GM18867 (cell line): Measurements from ENCODE around the gene PTS.
A peak's percentile ranks its signal among the peaks of the same experiment; 100 is the strongest.

Experiments
- ATAC-seq: cut with Tn5 transposase; IDR thresholded peaks from one replicate; pipeline ENCODE4 v1.9.1; 2021; ENCODE audit warnings: mild to moderate bottlenecking, moderate library complexity; ENCODE audit not compliant: unreplicated experiment

PTS gene

DNA sequence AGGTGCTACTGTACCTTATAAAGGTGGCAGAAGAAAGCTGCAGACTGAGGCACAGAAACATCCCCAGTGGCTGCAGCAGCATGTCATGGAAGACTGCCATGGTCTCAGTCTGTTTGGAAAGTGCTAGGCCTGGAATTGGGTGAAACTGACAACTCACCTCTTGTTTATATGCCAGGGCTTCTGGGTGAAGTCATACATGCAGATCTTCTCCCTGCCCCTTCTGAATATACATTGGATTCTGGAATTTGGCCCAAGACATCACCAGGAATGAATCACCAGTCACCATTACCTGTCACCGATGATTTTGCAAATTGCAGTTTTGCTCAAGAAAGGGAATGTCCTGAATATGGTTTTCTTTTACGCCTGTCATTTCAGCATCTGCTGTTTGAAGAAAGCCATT lies 34.3 kb downstream of the PTS start, which contains the start of gene PLET1:
Gene PLET1 (minus strand): TSS at position 371 of the 400 bp plus-strand sequence. CDS start 271 bp downstream, at position 100.
- no peak for ATAC-seq

- ATAC-seq = no peak
Measured at GRCh38 chr11:112265659-112266409, 39.6 kb downstream of the PTS start.

DNA sequence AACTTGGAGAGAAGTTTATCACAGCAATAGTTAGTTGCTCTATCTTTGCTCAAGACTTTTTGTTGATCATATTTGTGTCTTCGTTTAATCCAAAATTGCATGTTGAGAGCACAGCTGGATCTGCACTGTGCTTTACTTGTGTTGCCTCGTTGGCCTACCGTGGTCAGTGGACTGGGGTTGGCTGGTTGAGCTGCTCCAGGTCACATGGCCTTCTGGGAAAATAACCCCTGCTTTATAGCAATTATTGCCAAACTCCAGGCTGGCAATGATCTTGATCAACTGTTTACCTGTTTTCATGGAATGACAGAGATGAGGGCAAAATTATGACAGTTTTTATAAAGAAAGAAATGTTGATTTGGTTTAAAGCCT lies 40.2 kb downstream of the PTS start:
- no peak for ATAC-seq

- no peak for ATAC-seq
Measured at GRCh38 chr11:112267188-112267591, 41.0 kb downstream of the PTS start.

DNA sequence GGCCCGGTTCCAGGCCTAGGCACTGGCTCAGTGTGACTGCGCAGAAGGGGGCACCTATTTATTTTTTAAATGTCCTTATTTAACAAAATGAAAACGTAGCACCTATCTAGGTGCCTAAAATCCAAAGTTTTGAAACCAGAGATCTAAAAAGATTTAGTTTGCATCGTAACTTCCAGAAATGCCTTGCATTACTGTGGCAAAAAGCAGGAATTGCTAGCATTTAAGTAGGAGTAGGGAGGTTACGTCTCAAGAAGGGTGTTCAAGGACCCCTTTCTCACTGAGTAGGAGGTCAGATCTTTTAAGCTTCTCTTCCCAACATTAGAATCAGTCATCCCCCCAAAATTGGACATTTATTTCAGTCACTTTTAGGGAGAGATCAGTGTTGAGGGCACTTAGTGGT lies 42.2 kb downstream of the PTS start:
- no peak for ATAC-seq

- ATAC-seq = no peak
Measured at GRCh38 chr11:112269139-112269538, 42.9 kb downstream of the PTS start.

DNA sequence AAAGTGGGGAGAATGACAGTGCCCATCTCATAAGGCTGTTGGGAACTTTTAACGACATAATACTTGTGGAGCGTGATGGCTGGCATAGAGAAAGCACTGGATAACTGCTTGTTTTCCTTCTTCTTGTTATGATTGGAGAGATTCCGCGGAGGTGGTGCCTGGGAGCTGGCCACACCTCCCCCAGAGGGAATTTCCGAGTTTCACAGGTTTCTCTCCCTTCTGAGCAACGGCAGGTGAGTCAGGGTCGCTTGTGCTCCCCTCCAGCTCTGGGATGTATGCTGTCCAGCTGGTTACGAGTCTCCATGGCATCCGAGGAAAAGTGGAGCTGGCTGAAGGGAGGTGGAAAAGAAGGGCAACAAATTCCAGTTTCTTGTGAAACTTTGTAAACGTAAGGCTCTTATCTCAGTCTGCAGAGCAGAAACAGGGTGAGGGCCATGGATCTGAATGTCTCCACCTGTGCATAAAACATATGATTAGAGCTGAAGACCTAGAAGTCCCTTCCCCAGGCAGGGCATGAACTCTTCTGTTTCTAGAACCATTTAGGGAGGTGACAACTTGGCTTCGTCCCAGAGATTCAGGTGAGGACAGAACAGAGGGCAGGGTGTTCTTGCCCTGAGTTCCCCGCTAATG lies 44.4 kb downstream of the PTS start:
- ATAC-seq = no peak

- ATAC-seq = no peak
Measured at GRCh38 chr11:112271242-112271641, 45.0 kb downstream of the PTS start.

- no peak for ATAC-seq
Measured at GRCh38 chr11:112273066-112273465, 46.8 kb downstream of the PTS start.

DNA sequence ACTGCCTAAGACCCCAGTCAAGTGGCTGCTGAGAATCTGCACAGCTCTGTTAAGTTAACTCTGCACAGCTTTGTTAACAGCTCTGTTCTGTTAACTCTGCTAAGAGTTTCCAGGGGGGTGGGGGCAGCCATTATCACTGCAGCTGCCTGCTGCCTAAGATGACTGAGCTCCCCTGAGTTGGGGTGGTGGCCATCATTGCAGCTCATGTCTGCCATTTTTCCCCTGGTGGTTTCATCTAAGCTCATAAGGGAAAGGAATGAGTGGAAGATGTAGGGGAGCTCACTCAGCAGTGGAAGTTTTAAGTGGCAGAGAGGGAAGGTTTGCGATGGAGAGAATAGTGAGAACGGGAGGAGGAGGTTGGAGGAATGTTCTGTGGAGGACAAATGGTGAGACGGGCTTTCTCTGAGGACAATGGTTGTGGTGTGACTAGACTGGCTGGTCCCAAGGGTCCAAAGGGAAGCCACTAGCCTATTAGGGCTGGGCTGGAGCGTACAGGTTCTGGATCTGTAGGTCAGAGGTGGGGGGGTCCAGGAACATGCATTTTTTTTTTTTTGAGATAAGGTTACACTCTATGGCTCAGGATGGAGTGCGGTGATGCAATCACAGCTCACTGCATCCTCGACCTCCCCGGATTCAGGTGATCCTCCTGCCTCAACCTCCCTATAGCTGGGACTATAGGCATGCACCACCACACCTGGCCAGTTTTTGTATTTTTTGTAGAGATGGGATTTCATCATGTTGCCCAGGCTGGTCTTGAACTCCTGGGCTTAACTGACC lies 48.0 kb downstream of the PTS start:
- no peak for ATAC-seq

DNA sequence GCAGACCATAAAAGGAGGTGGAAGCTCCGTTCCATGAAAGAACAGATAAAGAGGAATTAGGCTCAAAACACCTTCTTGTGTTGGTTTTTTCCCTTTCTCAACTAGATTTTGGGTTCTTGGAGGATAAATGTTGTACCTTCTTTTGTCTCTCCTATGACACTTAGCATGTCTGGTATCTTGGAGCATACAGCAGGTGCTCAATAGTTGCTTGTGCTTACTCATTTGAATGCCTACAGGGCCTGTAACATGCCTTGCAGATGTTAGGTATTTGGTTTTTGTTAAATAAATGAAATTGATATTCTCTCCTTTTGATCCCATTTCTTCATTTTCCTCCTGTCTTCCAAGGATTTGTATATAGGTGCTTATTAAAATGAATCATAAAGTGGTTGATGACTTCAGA lies 50.8 kb downstream of the PTS start:
- ATAC-seq = no peak

DNA sequence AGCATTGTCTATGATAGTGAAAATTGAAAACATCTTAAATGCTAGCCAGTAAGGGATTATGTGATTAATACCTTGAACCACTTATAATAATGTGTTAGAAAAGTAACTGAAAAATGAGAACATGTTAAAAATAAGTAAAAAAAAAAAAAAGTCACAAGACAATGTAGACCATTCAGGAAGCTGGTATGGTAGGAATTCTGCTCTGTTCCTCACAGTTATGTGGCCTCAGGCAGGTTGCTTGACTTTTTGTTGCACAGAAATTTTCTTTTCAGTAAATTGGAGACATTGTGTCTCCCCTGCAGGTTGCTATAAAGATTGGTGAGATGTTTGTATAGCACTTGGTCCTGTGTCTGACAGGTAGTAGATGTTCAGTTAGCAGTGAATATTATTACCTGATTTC lies 51.7 kb downstream of the PTS start:
- no peak for ATAC-seq

DNA sequence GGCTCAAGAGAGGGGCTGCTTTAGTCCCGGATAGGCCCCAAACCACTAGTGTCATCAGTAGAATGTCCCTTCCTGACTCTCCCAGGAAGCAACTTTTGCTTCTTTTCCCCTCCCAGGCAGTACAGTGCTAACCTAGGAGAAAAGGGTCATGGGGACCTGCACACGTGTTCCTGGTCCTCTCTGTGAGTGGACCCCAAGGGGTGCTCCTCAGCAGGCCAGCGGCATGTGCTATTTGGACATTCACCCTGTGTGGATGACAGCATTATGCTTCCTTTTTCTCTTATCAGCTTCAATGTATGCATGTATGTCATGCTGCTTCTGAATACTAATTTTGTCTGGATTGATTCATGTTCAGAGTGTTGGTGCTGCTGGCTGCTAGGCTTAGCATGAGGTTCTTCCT lies 52.6 kb downstream of the PTS start:
- ATAC-seq = no peak

DNA sequence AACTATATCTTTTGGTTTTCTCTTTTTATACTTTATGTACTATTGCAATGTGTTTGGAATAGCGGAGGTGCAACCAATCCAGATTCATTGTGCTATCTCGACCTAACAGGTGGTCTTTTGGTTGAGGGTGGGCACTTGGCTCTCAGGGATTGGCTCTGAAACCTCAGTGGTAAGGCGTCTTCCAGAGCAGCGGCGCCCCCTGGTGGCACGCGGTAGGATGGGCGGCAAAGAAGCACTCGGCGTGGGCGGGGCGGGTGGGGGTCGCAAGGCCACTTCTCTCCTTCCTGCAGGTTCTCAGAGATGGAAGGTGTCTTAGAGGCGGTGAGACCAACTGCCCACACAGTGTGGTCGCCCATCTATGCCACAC lies 53.7 kb downstream of the PTS start:
- ATAC-seq = peak; percentile 52

- ATAC-seq = peak; percentile 85
Measured at GRCh38 chr11:112280268-112281126, 54.3 kb downstream of the PTS start.

DNA sequence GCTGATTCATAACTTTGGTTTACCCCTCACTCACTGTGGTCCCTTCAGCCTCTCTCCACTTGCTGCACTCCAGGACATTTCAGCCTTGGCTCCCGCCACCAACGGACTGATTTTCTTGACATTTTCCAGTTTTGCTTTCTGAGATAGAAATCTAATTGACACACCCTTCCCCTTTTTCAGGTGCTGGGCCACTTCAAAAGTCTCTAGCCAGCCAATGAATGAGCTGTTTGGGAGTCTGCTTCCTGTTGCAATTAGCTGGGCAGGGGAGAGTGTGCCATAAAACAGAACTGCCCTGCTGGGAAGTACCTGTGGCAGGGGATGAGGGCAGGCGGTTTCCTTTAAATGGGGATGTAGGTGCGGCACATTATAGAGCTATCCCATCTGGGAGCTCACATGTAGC lies 55.5 kb downstream of the PTS start:
- ATAC-seq = no peak
